Ovary (tissue), 10 donors: ENCODE data around the gene FLNA. TPM values are rescaled to one million over a fixed set of nuclear protein-coding genes. Genes with fewer than 3 reads are reported as not detected.

Experiments used
- DNase-seq, 5 donors: peaks; one replicate each; pipeline ENCODE4 v3.0.0-alpha.2; 2019 to 2020
- H3K27ac ChIP-seq, 2 donors: fragments of 200-600 bp; one replicate each; pipeline versions ENCODE4 v1.5.1 to v1.8.0; 2019 to 2022
- H3K27me3 ChIP-seq: fragments of 200-600 bp; one replicate; pipeline ENCODE4 v1.8.0; 2022
- H3K36me3 ChIP-seq: fragments of 200-600 bp; sonication (generic); one replicate; pipeline ENCODE4 v1.5.1; 2019
- H3K4me1 ChIP-seq: one replicate; pipeline ENCODE4 v1.8.1; 2013; ENCODE audit warnings: mild to moderate bottlenecking, moderate library complexity; ENCODE audit not compliant: insufficient read depth
- H3K4me3 ChIP-seq: fragments of 200-600 bp; sonication (generic); one replicate; pipeline ENCODE4 v1.5.1; 2017
- H3K9me3 ChIP-seq, 2 donors: fragments of 200-600 bp in 1 of 2; sonication (generic) in 1 of 2; one replicate each; pipeline versions ENCODE4 v1.5.1 to v1.8.1; 2013 to 2019; ENCODE audit warnings: mild to moderate bottlenecking in 1 of 2, moderate library complexity in 1 of 2
- CTCF ChIP-seq, 3 donors: fragments of 450-650 bp in 2 of 3; fragments of 200-600 bp in 1 of 3; IDR thresholded peaks; one replicate each; pipeline versions ENCODE4 v1.5.1 to v1.8.0; 2016 to 2022; ENCODE audit warnings: antibody characterized with exemption in 3 of 3, mild to moderate bottlenecking in 1 of 3
- EP300 ChIP-seq: sonication (generic); formaldehyde crosslinking; IDR thresholded peaks from one replicate; pipeline ENCODE4 v1.6.1; 2017; ENCODE audit warnings: antibody characterized with exemption
- POLR2A ChIP-seq: fragments of 450-650 bp; IDR thresholded peaks from one replicate; pipeline ENCODE4 v1.6.1; 2017; ENCODE audit warnings: antibody characterized with exemption, mild to moderate bottlenecking, moderate library complexity
- WGBS, 3 donors: extraction: QIAGEN DNeasy Blood & Tissue Kit in 1 of 3; methylation state at CpG; one replicate each; pipeline versions ENCODE4 v1.1.5 to v1.1.7; 2013 to 2017; 5-methylcytosine and 5-hydroxymethylcytosine counted together
- intact Hi-C, 4 donors: fragments of 100-400 bp; cut with DNase I; formaldehyde crosslinking; loops; one replicate each; pipeline versions ENCODE4 v1.11.0 to v1.15.1; 2022 to 2023
- long read RNA-seq, 3 donors: library from polyadenylated mRNA in 2 of 3; unstranded in 2 of 3; transcript quantifications; one replicate each; pipeline ENCODE4 v2.0.0 and lab custom pipeline, GENCODE V29; 2021 to 2026
- polyA plus RNA-seq, 2 donors: library from polyadenylated mRNA; stranded (reverse); fragments of 200-250 nt in 1 of 2; fragments of 350-450 nt in 1 of 2; fragmentation: Illumina TruSeq in 1 of 2; extraction: RNeasy Lipid Tissue Mini Kit (QIAGEN cat#74804) in 1 of 2; gene quantifications; one replicate each; pipeline ENCODE4 v1.2.3, GENCODE V29; 2013 to 2014
- total RNA-seq, 7 donors: library from RNA; depleted of rRNA in 2 of 7; stranded (reverse); fragments of >200 nt in 2 of 7; fragmentation: NEBNext Ultra II Directional in 3 of 7; extraction: Animal tissue kit (Norgen Biotek cat#: 25700) in 3 of 7; gene quantifications; one replicate each; pipeline versions ENCODE4 v1.1.0 to v1.2.4, GENCODE V29; 2016 to 2023
- donor health status: DM: no; HTN: no; CAD: no; lungs with moderate emphysema.
- donor health status: DM: no; HTN: no; CAD: no.
- donor health status: Bipolar disorder and iron deficiency.
- donor health status: DM: yes; HTN: yes; CAD: no.
- donor health status: DM: no; HTN: no; CAD: no.
- donor health status: DM: yes; HTN: yes; CAD: no.

The FLNA gene
- total RNA-seq (1,000 to 10,000 TPM in 4 of 7 donors, 100 to 1,000 TPM in 3; 327 to 2,249 (median 1,321) TPM), polyA plus RNA-seq (100 to 1,000 TPM; 378 to 647 TPM)
- long read RNA-seq, donor 1, full-length matches to known transcripts: 65 of 2,077 reads
- long read RNA-seq, donor 1, partial matches to known transcripts: 1,762 of 2,077 reads
- long read RNA-seq, donor 1, other reads (novel, unspliced or antisense): 250 of 2,077 reads
- long read RNA-seq, donor 2, full-length matches to known transcripts: 7 of 135 reads
- long read RNA-seq, donor 2, partial matches to known transcripts: 128 of 135 reads
- long read RNA-seq, donor 2, other reads (novel, unspliced or antisense): 0 of 135 reads
- long read RNA-seq, donor 3, full-length matches to known transcripts: 254 of 3,814 reads
- long read RNA-seq, donor 3, partial matches to known transcripts: 3,220 of 3,814 reads
- long read RNA-seq, donor 3, other reads (novel, unspliced or antisense): 340 of 3,814 reads

GRCh38 chrX:154374313-154375155 lies at the start of gene FLNA:
Gene FLNA (minus strand): TSS chrX:154374634. CDS start chrX:154371245, 3,389 bp downstream.
- Histone ChIP-seq H3K4me1 (no peaks in the 10 kb centered on the region), H3K9me3 (no peaks in the 10 kb centered on the region), H3K4me3 (peak within 1 kb of the TSS; percentile 55), H3K27ac (peak within 1 kb of the TSS; percentile 76 to 77), H3K36me3 (no peaks in the 10 kb centered on the region), H3K27me3 (no peaks in the 10 kb centered on the region)
- peak; percentile 54 to 77 (median 62) for DNase-seq
- intact Hi-C loops: no loop called here
- TF ChIP-seq EP300: no peak
- no peak for TF ChIP-seq POLR2A
- peak in 1 of 3 donors; percentile 29 for TF ChIP-seq CTCF (IDR thresholded peaks at IDR 0.05)
- 35 to 42% (median 35%) methylated on average over 73 to 95 of the region's 95 CpGs for WGBS, 3 donors

- Histone ChIP-seq H3K36me3 (no peaks in the 10 kb centered on the region), H3K4me3 (no peak overlapping the region), H3K4me1 (no peaks in the 10 kb centered on the region), H3K27ac (no peak overlapping the region), H3K9me3 (no peaks in the 10 kb centered on the region), H3K27me3 (no peaks in the 10 kb centered on the region)
- intact Hi-C loops: no loop called here
- 81 to 87% (median 84%) methylated on average over 10 of the region's 10 CpGs for WGBS, 3 donors
- DNase-seq: peak in 1 of 5 donors; percentile 4
- TF ChIP-seq EP300 (no peak), POLR2A (no peak), CTCF (IDR thresholded peaks at IDR 0.05) (no peak)
Observed at GRCh38 chrX:154420402-154420756, 45.9 kb upstream of the FLNA start.

GRCh38 chrX:154419688-154420401 lies 45.4 kb upstream of the FLNA start:
- no peak for TF ChIP-seq POLR2A
- 67 to 70% (median 70%) methylated on average over 19 of the region's 19 CpGs for WGBS, 3 donors
- intact Hi-C loops: no loop called here
- DNase-seq: no peak
- Histone ChIP-seq H3K27me3 (no peaks in the 10 kb centered on the region), H3K36me3 (no peaks in the 10 kb centered on the region), H3K9me3 (no peaks in the 10 kb centered on the region), H3K4me1 (no peaks in the 10 kb centered on the region), H3K4me3 (no peak overlapping the region), H3K27ac (no peak overlapping the region)

GRCh38 chrX:154419189-154419588 lies 44.8 kb upstream of the FLNA start:
- TF ChIP-seq CTCF (IDR thresholded peaks at IDR 0.05): no peak
- no peak for TF ChIP-seq EP300
- TF ChIP-seq POLR2A: no peak
- no peak overlapping the region for H3K4me3 ChIP-seq
- H3K9me3 ChIP-seq: no peaks in the 10 kb centered on the region
- no peaks in the 10 kb centered on the region for H3K36me3 ChIP-seq
- DNase-seq: no peak
- H3K27ac ChIP-seq: no peak overlapping the region
- intact Hi-C loops: no loop called here
- no peaks in the 10 kb centered on the region for H3K27me3 ChIP-seq
- H3K4me1 ChIP-seq: no peaks in the 10 kb centered on the region
- 80 to 90% (median 80%) methylated on average over 8 of the region's 8 CpGs for WGBS, 3 donors
